ENCODE measurements around the gene SMARCA2. TPM values are rescaled to one million over a fixed set of nuclear protein-coding genes. Genes with fewer than 3 reads are reported as not detected.

SMARCA2 gene
- total RNA-seq, 1 experiment from 2014 or later: 27.9 TPM

GRCh38 chr9:1980387-1980786 is 34.8 kb upstream of the SMARCA2 start:
- Histone ChIP-seq H3K9me2 (replicated peaks; ENCODE audit: low read length) (no peaks in the 10 kb centered on the region), H3K79me2 (ENCODE audit: low read length) (no peaks in the 10 kb centered on the region), H3K27me3 (ENCODE audit: low read length) (peaks cover 21% of the 10 kb centered on the region; the same call in 1 of the 2 replicates), H3K9ac (ENCODE audit: low read length) (no peak overlapping the region), H3K27ac (ENCODE audit: low read length) (no peak overlapping the region), H3K4me2 (ENCODE audit: low read length) (no peak overlapping the region), H2AFZ (ENCODE audit: low read length) (no peak overlapping the region), H3K36me3 (ENCODE audit: low read depth, low read length) (no peaks in the 10 kb centered on the region), H3K4me3 (ENCODE audit: low read length) (no peak overlapping the region), H4K20me1 (ENCODE audit: low read length) (no peaks in the 10 kb centered on the region), H3K9me3 (ENCODE audit: low read length) (no peaks in the 10 kb centered on the region), H3K4me1 (ENCODE audit: insufficient read depth, low read length) (no peaks in the 10 kb centered on the region), H3F3A (ENCODE audit: low read length, unreplicated experiment) (no peaks in the 10 kb centered on the region)
- no TSS peak for BruUV-seq (replicated peaks)
- ChIA-PET POLR2A (ENCODE audit: unreplicated experiment) (no interaction called here), CTCF (no interaction called here)
- ATAC-seq: no peak
- no peak for DNase-seq
- TF ChIP-seq EZH2 (IDR thresholded peaks at IDR 0.05; ENCODE audit: low read length, unreplicated experiment) (no peak), EZH2phosphoT487 (IDR thresholded peaks at IDR 0.05; ENCODE audit: borderline replicate concordance, low read length) (no peak), CTCF (conservative IDR thresholded peaks at IDR 0.05; ENCODE audit: low read depth, low read length) (no peak)
- intact Hi-C loops (cut with micrococcal nuclease): no loop called here

GRCh38 chr9:1982074-1982473 is 33.1 kb upstream of the SMARCA2 start:
- CTCF ChIA-PET: no interaction called here
- Histone ChIP-seq H3K4me2 (ENCODE audit: low read length) (no peak overlapping the region), H3K36me3 (ENCODE audit: low read depth, low read length) (no peaks in the 10 kb centered on the region), H3K79me2 (ENCODE audit: low read length) (no peaks in the 10 kb centered on the region), H3K4me3 (ENCODE audit: low read length) (no peak overlapping the region), H3K9me3 (ENCODE audit: low read length) (no peaks in the 10 kb centered on the region), H3F3A (ENCODE audit: low read length, unreplicated experiment) (no peaks in the 10 kb centered on the region), H3K9ac (ENCODE audit: low read length) (no peak overlapping the region), H4K20me1 (ENCODE audit: low read length) (no peaks in the 10 kb centered on the region), H3K4me1 (ENCODE audit: insufficient read depth, low read length) (no peaks in the 10 kb centered on the region), H3K27ac (ENCODE audit: low read length) (no peak overlapping the region), H3K27me3 (ENCODE audit: low read length) (peaks cover 30% of the 10 kb centered on the region), H3K9me2 (replicated peaks; ENCODE audit: low read length) (no peaks in the 10 kb centered on the region), H2AFZ (ENCODE audit: low read length) (no peak overlapping the region)
- BruUV-seq (replicated peaks): no TSS peak
- POLR2A ChIA-PET (ENCODE audit: unreplicated experiment): no interaction called here
- TF ChIP-seq EZH2 (IDR thresholded peaks at IDR 0.05; ENCODE audit: low read length, unreplicated experiment): no peak
- no peak for TF ChIP-seq CTCF (conservative IDR thresholded peaks at IDR 0.05; ENCODE audit: low read depth, low read length)
- TF ChIP-seq EZH2phosphoT487 (IDR thresholded peaks at IDR 0.05; ENCODE audit: borderline replicate concordance, low read length): no peak
- intact Hi-C loops (cut with micrococcal nuclease): no loop called here
- no peak for DNase-seq
- no peak for ATAC-seq

- H3K4me1 ChIP-seq (ENCODE audit: insufficient read depth, low read length): no peaks in the 10 kb centered on the region
- no peak overlapping the region for H3K4me3 ChIP-seq (ENCODE audit: low read length)
- no peaks in the 10 kb centered on the region for H3F3A ChIP-seq (ENCODE audit: low read length, unreplicated experiment)
- POLR2A ChIA-PET (ENCODE audit: unreplicated experiment): no interaction called here
- no peak for DNase-seq
- no peak overlapping the region for H3K27ac ChIP-seq (ENCODE audit: low read length)
- no peaks in the 10 kb centered on the region for H3K9me2 ChIP-seq (replicated peaks; ENCODE audit: low read length)
- H2AFZ ChIP-seq (ENCODE audit: low read length): no peak overlapping the region
- H3K4me2 ChIP-seq (ENCODE audit: low read length): no peak overlapping the region
- BruUV-seq (replicated peaks): no TSS peak
- peaks cover 34% of the 10 kb centered on the region for H3K27me3 ChIP-seq (ENCODE audit: low read length)
- CTCF ChIA-PET: no interaction called here
- H3K36me3 ChIP-seq (ENCODE audit: low read depth, low read length): no peaks in the 10 kb centered on the region
- no peaks in the 10 kb centered on the region for H4K20me1 ChIP-seq (ENCODE audit: low read length)
- no peaks in the 10 kb centered on the region for H3K9me3 ChIP-seq (ENCODE audit: low read length)
- ATAC-seq: no peak
- intact Hi-C loops (cut with micrococcal nuclease): no loop called here
- H3K9ac ChIP-seq (ENCODE audit: low read length): no peak overlapping the region
- TF ChIP-seq CTCF (conservative IDR thresholded peaks at IDR 0.05; ENCODE audit: low read depth, low read length): no peak
- TF ChIP-seq EZH2 (IDR thresholded peaks at IDR 0.05; ENCODE audit: low read length, unreplicated experiment): no peak
- no peak for TF ChIP-seq EZH2phosphoT487 (IDR thresholded peaks at IDR 0.05; ENCODE audit: borderline replicate concordance, low read length)
- H3K79me2 ChIP-seq (ENCODE audit: low read length): no peaks in the 10 kb centered on the region
Measured at GRCh38 chr9:1986341-1986740, 28.8 kb upstream of the SMARCA2 start.

Data from PC-3 (cell line).